ENCODE results near the gene CYB5A. TPM values are rescaled to one million over a fixed set of nuclear protein-coding genes. Genes with fewer than 3 reads are reported as not detected.

The CYB5A gene
- total and polyA plus RNA-seq, 9 of the 15 experiments (the other 6 are each of a cell fraction or from before 2014, with no cell fraction given): 11.9 to 22.6 (median 14.1) TPM

DNA sequence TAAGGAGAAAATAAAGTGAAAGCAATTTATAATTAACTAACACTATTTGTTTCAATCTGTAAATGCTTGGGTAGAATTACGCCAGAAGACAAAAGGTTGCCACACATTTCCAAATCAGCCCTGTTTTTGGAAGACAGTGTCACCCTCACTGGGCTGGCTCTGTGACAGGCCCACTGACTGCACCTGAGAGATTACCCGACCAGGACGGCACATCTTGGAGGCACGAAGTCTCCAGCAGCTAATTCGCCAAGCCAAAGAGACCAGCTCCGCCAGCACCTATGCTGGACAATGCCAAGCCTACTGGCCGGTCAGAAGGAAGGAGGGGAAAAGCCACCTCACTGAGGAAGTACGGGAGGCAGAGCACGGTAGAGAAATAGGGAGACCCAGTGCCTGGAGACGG, 61.9 kb downstream of the CYB5A start:
- BruUV-seq (replicated peaks): no TSS peak
- H3K4me1 ChIP-seq (replicated peaks in 1 of 2; ENCODE audit: control insufficient read depth in 2 of 2, insufficient read depth in 2 of 2, low read length in 2 of 2): peaks cover 0 to 14% of the 10 kb centered on the region in 2 experiments; a peak in 2 of 5 replicates
- CTCF ChIA-PET (ENCODE audit: low intra/inter-chr PET ratio): no interaction called here

More for the DNA sequence above, 61.9 kb downstream of the CYB5A start:
- Histone ChIP-seq H4K20me1 (replicated peaks; ENCODE audit: control insufficient read depth, insufficient read depth, low read length) (no peaks in the 10 kb centered on the region), H3K27me3 (ENCODE audit: control insufficient read depth in 2 of 2, insufficient read depth in 2 of 2, low read length in 2 of 2) (no peaks in the 10 kb centered on the region), H3K9me3 (replicated peaks; ENCODE audit: control insufficient read depth, insufficient read depth, low read depth, low read length) (no peaks in the 10 kb centered on the region), H3K27ac (ENCODE audit: extremely low read depth, low read depth, low read length) (no peak overlapping the region), H3K36me3 (ENCODE audit: control insufficient read depth, insufficient read depth, low read length) (no peaks in the 10 kb centered on the region), H3K9ac (ENCODE audit: insufficient read depth in 1 of 2, low read depth in 2 of 2, low read length in 2 of 2) (peak overlapping the region in 1 of 2 experiments; percentile 35; a peak in 1 of 4 replicates), H3K4me3 (no peak overlapping the region), H2AFZ (ENCODE audit: low read depth, low read length) (no peak overlapping the region), H3K79me2 (ENCODE audit: control insufficient read depth, insufficient read depth, low read length) (no peaks in the 10 kb centered on the region), H3K9me1 (ENCODE audit: control insufficient read depth, insufficient read depth, low read length) (no peaks in the 10 kb centered on the region), H3K4me2 (ENCODE audit: insufficient read depth, low read length) (no peak overlapping the region)
- WGBS (ENCODE audit: insufficient coverage, low coverage, missing lambda C conversion rate): 25% methylated on average over 7 of the region's 10 CpGs
- POLR2A ChIA-PET: no interaction called here
- intact Hi-C loops (cut with micrococcal nuclease): no loop called here
- TF ChIP-seq ZNF717 (CRISPR knock-in tag; IDR thresholded peaks at IDR 0.05) (no peak), ARNT (IDR thresholded peaks at IDR 0.05) (no peak), TBL1XR1 (IDR thresholded peaks at IDR 0.05; ENCODE audit: low read length in 2 of 2) (no peak), TSHZ1 (CRISPR knock-in tag; IDR thresholded peaks at IDR 0.05) (no peak), ZNF407 (IDR thresholded peaks at IDR 0.05; ENCODE audit: low read depth) (no peak), HMG20A (CRISPR knock-in tag; conservative IDR thresholded peaks at IDR 0.05) (no peak)
- TF ChIP-seq, protein P1, sequence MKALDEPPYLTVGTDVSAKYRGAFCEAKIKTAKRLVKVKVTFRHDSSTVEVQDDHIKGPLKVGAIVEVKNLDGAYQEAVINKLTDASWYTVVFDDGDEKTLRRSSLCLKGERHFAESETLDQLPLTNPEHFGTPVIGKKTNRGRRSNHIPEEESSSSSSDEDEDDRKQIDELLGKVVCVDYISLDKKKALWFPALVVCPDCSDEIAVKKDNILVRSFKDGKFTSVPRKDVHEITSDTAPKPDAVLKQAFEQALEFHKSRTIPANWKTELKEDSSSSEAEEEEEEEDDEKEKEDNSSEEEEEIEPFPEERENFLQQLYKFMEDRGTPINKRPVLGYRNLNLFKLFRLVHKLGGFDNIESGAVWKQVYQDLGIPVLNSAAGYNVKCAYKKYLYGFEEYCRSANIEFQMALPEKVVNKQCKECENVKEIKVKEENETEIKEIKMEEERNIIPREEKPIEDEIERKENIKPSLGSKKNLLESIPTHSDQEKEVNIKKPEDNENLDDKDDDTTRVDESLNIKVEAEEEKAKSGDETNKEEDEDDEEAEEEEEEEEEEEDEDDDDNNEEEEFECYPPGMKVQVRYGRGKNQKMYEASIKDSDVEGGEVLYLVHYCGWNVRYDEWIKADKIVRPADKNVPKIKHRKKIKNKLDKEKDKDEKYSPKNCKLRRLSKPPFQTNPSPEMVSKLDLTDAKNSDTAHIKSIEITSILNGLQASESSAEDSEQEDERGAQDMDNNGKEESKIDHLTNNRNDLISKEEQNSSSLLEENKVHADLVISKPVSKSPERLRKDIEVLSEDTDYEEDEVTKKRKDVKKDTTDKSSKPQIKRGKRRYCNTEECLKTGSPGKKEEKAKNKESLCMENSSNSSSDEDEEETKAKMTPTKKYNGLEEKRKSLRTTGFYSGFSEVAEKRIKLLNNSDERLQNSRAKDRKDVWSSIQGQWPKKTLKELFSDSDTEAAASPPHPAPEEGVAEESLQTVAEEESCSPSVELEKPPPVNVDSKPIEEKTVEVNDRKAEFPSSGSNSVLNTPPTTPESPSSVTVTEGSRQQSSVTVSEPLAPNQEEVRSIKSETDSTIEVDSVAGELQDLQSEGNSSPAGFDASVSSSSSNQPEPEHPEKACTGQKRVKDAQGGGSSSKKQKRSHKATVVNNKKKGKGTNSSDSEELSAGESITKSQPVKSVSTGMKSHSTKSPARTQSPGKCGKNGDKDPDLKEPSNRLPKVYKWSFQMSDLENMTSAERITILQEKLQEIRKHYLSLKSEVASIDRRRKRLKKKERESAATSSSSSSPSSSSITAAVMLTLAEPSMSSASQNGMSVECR (CRISPR knock-in tag; IDR thresholded peaks at IDR 0.05): no peak
- no peak for FAIRE-seq
- no peak for DNase-seq (ENCODE audit: extremely low read depth in 1 of 4, low spot score in 3 of 4)
- in situ Hi-C loops (cut with MboI): no loop called here
- ATAC-seq: no peak
